Astrocyte (in vitro differentiated cells and primary cell): Measurements from ENCODE around the gene EGFR. TPM values are rescaled to one million over a fixed set of nuclear protein-coding genes. Genes with fewer than 3 reads are reported as not detected.

Experiments used
- DNase-seq: peaks from one replicate; pipeline ENCODE4 v3.0.0-alpha.2; 2010; ENCODE audit warnings: low read depth
- FAIRE-seq: peaks from 2 replicates; lab custom pipeline; 2011; peaks lifted over from hg19 to GRCh38; lab: Jason Lieb, UNC
- H2AFZ ChIP-seq: 2 replicates; pipeline ENCODE4 v1.6.0; 2012; ENCODE audit warnings: low read depth, low read length, inconsistent platforms
- H3K27ac ChIP-seq: 2 replicates; pipeline ENCODE4 v1.5.1; 2011; ENCODE audit warnings: low read depth, low read length, inconsistent platforms
- H3K27me3 ChIP-seq: 2 replicates; pipeline ENCODE4 v1.6.0; 2011; ENCODE audit warnings: low read length, inconsistent platforms; ENCODE audit not compliant: insufficient read depth
- H3K36me3 ChIP-seq: 2 replicates; pipeline ENCODE4 v1.5.1; 2011; ENCODE audit warnings: low read length, inconsistent platforms; ENCODE audit not compliant: insufficient read depth
- H3K4me1 ChIP-seq: 2 replicates; pipeline ENCODE4 v1.5.1; 2011; ENCODE audit warnings: low read length, inconsistent platforms; ENCODE audit not compliant: insufficient read depth
- H3K4me2 ChIP-seq: 2 replicates; pipeline ENCODE4 v1.6.0; 2012; ENCODE audit warnings: low read length, inconsistent platforms
- H3K4me3 ChIP-seq: 2 replicates; pipeline ENCODE4 v1.5.1; 2011; ENCODE audit warnings: low read depth, mild to moderate bottlenecking, low read length, inconsistent platforms; ENCODE audit not compliant: insufficient read depth
- H3K79me2 ChIP-seq: 2 replicates; pipeline ENCODE4 v1.6.0; 2012; ENCODE audit warnings: mild to moderate bottlenecking, low read length, inconsistent platforms; ENCODE audit not compliant: insufficient read depth
- H3K9ac ChIP-seq: 2 replicates; pipeline ENCODE4 v1.6.0; 2012; ENCODE audit warnings: mild to moderate bottlenecking, low read length, inconsistent platforms
- H3K9me3 ChIP-seq: 2 replicates; pipeline ENCODE4 v1.5.1; 2012; ENCODE audit warnings: low read depth, mild to moderate bottlenecking, low read length, inconsistent platforms; ENCODE audit not compliant: insufficient read depth
- H4K20me1 ChIP-seq: 2 replicates; pipeline ENCODE4 v1.6.0; 2012; ENCODE audit warnings: low read length, inconsistent platforms; ENCODE audit not compliant: insufficient read depth
- H3K27ac Mint-ChIP-seq: one replicate; pipeline ENCODE4 v1.8.0; 2021; ENCODE audit warnings: mild to moderate bottlenecking, mixed read lengths; ENCODE audit not compliant: unreplicated experiment
- H3K27me3 Mint-ChIP-seq: one replicate; pipeline ENCODE4 v1.8.0; 2021; ENCODE audit warnings: low read depth, mixed read lengths; ENCODE audit not compliant: unreplicated experiment
- H3K36me3 Mint-ChIP-seq: one replicate; pipeline ENCODE4 v1.8.0; 2021; ENCODE audit warnings: low read depth, mixed read lengths; ENCODE audit not compliant: unreplicated experiment
- H3K4me1 Mint-ChIP-seq: one replicate; pipeline ENCODE4 v1.8.0; 2021; ENCODE audit warnings: low read depth, mixed read lengths; ENCODE audit not compliant: unreplicated experiment
- H3K4me3 Mint-ChIP-seq: one replicate; pipeline ENCODE4 v1.8.0; 2021; ENCODE audit warnings: mild to moderate bottlenecking, moderate library complexity, mixed read lengths; ENCODE audit not compliant: unreplicated experiment
- H3K9me3 Mint-ChIP-seq: one replicate; pipeline ENCODE4 v1.8.0; 2021; ENCODE audit warnings: mild to moderate bottlenecking, mixed read lengths; ENCODE audit not compliant: unreplicated experiment
- EZH2 ChIP-seq: IDR thresholded peaks from 2 replicates; pipeline ENCODE4 v1.6.1; 2012; ENCODE audit warnings: mild to moderate bottlenecking, low read length, inconsistent platforms; ENCODE audit not compliant: insufficient read depth
- total RNA-seq: library from RNA; stranded (reverse); gene quantifications from 2 replicates; pipeline ENCODE4 v1.2.1, GENCODE V29; 2021
- TF ChIP-seq, protein P1 (sequence below): IDR thresholded peaks from 2 replicates; pipeline ENCODE4 v1.5.1; 2011; ENCODE audit warnings: low read depth, mild to moderate bottlenecking, inconsistent platforms, low read length, moderate library complexity; ENCODE audit not compliant: insufficient read depth

EGFR gene
- total RNA-seq, 1 donor from 2014 or later, result 27.3 TPM

DNA sequence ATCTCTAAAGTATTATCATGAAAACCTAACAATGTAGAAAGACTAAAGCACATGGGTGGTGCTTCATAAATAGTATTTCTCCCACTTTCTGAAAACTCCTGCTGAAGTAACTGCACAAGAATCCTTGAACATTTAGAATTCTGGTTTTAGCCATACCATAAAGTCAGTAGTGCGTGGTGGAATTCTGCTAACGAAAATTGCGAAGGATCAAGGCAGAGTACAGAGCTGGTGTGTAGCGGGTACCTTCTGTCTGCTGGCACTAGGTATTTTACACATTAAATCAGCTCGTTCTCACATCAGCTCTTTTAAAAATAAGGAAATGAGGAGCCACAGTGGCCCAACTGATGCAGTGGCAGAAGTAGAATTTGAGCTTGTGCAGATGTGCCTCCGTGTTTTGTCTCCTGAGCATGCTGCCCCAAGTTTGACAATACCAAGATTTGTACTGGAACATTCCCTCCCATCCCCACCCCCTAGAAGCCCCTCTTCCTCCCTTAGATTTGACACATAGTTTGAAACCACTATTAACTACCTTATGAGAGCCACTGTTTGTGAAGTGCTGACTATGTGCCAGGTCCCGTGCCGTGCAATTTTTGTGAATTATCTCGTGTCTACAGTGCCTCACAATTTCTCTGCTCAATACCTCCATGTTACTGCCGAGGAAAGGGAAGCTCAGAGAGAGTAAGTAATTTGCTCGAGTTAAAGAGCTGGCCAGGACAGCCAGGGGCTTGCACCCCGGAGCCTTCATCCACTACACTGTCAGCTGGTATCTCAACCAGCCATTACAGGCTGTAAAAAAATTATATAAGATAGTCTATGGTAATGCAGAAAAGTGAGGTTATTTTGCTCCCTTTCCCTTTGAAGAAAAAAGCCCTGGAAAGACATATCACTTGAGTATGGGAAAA lies 66.9 kb downstream of the EGFR start:
- Histone ChIP-seq H4K20me1 (no peaks in the 10 kb centered on the region), H3K27ac (peak overlapping the region; percentile 98), H3K4me3 (peak overlapping the region; percentile 50), H2AFZ (no peak overlapping the region), H3K36me3 (no peaks in the 10 kb centered on the region), H3K9ac (peak overlapping the region; percentile 89), H3K9me3 (no peaks in the 10 kb centered on the region), H3K4me1 (peaks cover 47% of the 10 kb centered on the region), H3K79me2 (peaks cover 77% of the 10 kb centered on the region), H3K4me2 (peak overlapping the region; percentile 88), H3K27me3 (no peaks in the 10 kb centered on the region)
- peaks cover 51% of the 10 kb centered on the region for H3K4me1 Mint-ChIP-seq
- H3K36me3 Mint-ChIP-seq, result no peaks in the 10 kb centered on the region
- TF ChIP-seq, protein P1, sequence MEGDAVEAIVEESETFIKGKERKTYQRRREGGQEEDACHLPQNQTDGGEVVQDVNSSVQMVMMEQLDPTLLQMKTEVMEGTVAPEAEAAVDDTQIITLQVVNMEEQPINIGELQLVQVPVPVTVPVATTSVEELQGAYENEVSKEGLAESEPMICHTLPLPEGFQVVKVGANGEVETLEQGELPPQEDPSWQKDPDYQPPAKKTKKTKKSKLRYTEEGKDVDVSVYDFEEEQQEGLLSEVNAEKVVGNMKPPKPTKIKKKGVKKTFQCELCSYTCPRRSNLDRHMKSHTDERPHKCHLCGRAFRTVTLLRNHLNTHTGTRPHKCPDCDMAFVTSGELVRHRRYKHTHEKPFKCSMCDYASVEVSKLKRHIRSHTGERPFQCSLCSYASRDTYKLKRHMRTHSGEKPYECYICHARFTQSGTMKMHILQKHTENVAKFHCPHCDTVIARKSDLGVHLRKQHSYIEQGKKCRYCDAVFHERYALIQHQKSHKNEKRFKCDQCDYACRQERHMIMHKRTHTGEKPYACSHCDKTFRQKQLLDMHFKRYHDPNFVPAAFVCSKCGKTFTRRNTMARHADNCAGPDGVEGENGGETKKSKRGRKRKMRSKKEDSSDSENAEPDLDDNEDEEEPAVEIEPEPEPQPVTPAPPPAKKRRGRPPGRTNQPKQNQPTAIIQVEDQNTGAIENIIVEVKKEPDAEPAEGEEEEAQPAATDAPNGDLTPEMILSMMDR, result no peak
- TF ChIP-seq EZH2, result no peak
- H3K27me3 Mint-ChIP-seq, result no peaks in the 10 kb centered on the region
- no peaks in the 10 kb centered on the region for H3K9me3 Mint-ChIP-seq
- DNase-seq (no peak), FAIRE-seq (peak; percentile 13)
- H3K4me3 Mint-ChIP-seq, result peak overlapping the region; percentile 36
- H3K27ac Mint-ChIP-seq, result peak overlapping the region; percentile 82

DNA sequence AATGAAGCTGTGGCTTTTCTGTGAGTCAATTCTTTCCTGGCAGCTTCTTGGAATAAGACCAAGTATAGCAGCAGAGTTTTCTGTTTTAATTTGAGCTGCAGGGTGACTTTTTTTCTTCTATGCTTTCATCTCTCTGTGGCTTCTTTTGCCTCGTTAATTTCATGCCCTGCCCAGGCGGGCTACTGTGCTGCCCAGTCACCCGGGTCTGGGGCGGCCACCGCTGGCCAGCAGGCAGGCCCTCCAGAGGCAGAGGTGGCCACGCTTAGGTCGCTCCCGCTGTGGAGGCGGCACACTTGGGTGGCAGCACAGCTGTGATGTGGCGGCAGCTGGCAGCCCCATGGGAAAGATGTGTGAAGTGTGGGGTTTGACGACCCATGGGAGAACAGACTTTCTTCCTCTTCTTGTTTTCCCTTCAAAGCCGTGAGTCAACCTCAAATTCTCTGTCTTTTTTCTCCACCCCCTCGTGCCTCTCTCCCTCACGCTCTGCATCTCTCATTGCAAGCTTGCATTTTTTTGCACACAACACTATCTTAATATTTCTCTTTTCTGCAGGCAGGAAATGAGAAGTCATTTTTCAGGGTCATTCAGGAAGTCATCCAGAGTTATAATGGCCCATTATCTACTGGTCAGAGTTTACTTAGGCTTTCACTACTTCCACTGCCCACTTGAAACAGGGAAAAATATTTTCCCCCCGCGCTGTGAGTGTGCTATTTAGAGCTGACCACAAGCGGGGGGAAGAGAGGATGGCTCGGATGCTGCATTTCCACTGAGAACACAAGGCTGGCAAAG lies 67.8 kb downstream of the EGFR start:
- peak; percentile 88 for DNase-seq
- peak overlapping the region; percentile 89 for H3K9ac ChIP-seq
- Mint-ChIP-seq H3K27me3 (no peaks in the 10 kb centered on the region), H3K4me1 (peaks cover 49% of the 10 kb centered on the region), H3K4me3 (peak overlapping the region; percentile 34), H3K27ac (peak overlapping the region; percentile 82), H3K36me3 (no peaks in the 10 kb centered on the region), H3K9me3 (no peaks in the 10 kb centered on the region)
- H3K4me3 ChIP-seq, result peak overlapping the region; percentile 50
- H3K79me2 ChIP-seq, result peaks cover 78% of the 10 kb centered on the region
- no peak overlapping the region for H2AFZ ChIP-seq
- peaks cover 4% of the 10 kb centered on the region for H4K20me1 ChIP-seq
- FAIRE-seq, result peak; percentile 71
- TF ChIP-seq, protein P1, result no peak
- no peak for TF ChIP-seq EZH2
- H3K4me1 ChIP-seq, result peaks cover 46% of the 10 kb centered on the region
- no peaks in the 10 kb centered on the region for H3K36me3 ChIP-seq
- H3K4me2 ChIP-seq, result peak overlapping the region; percentile 88
- no peaks in the 10 kb centered on the region for H3K9me3 ChIP-seq
- no peaks in the 10 kb centered on the region for H3K27me3 ChIP-seq
- peak overlapping the region; percentile 98 for H3K27ac ChIP-seq
